GM12878 (cell line): ENCODE measurements around the gene OLFML2A.

Source experiments
- CBFB ChIP-seq: IDR thresholded peaks from 2 replicates; pipeline ENCODE4 v1.6.1; 2016; ENCODE audit warnings: antibody characterized with exemption, low read depth
- CHD4 ChIP-seq: fragments of 200-600 bp; sonication (generic); IDR thresholded peaks from 2 replicates; pipeline ENCODE4 v1.6.1; 2016; ENCODE audit warnings: mild to moderate bottlenecking
- REST ChIP-seq: IDR thresholded peaks from 2 replicates; pipeline ENCODE4 v1.6.1; 2012; ENCODE audit warnings: mild to moderate bottlenecking, low read depth, low read length

DNA sequence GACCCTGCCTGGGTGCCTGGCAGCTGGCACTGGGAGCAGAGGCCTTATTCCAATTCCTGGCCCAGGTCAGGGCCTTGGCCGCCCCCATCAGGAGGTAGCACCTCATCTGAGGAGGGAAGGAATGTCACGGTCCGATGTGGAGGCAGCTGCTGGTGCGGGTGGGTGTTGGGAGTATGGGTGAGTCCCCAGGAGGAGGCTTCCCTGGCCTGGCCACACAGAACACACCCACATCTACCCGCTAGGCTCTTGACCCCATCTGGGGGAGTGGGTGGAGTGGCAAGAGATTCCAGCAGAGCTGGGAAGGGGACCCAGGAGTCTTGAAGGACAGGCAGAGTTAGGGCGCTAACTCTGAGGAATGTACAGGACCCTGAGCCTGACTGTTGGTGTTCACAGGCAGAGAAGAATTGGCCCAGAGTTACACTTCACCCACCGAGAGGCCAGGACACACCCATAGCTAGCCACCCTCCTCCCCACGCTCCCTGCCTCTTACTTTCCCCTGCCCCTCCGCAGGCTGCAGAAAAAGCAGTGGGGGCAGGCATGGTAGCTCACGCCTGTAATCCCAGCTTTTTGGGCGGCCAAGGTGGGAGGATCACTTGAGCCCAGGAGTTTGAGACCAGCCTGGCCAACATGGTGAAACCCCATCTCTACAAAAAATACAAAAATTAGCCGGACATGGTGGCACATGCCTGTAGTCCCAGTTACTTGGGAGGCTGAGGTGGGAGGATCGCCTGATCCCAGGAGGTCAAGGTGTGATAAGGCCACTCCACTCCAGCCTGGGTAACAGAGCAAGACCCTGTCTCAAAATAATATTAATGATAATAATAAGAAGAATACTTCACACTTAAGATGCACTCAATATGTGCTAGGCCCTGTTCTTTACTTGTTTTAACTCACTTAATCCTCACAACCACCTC, 6.0 kb downstream of the OLFML2A start:
- TF ChIP-seq CBFB (no peak), CHD4 (no peak), REST (no peak)
